ENCODE data around the gene WDR93.

- no peak for TF ChIP-seq CTCF (IDR thresholded peaks at IDR 0.05)
- no peak for TF ChIP-seq USF1 (CRISPR knock-in tag; IDR thresholded peaks at IDR 0.05)
- TF ChIP-seq ZNF423 (CRISPR knock-in tag; IDR thresholded peaks at IDR 0.05), result no peak
- no peak for TF ChIP-seq CDX4 (CRISPR knock-in tag; IDR thresholded peaks at IDR 0.05; ENCODE audit: borderline replicate concordance)
- TF ChIP-seq SMAD4 (CRISPR knock-in tag; IDR thresholded peaks at IDR 0.05), result no peak
- TF ChIP-seq ETV6 (CRISPR knock-in tag; IDR thresholded peaks at IDR 0.05), result no peak
- TF ChIP-seq ZNF317 (CRISPR knock-in tag; IDR thresholded peaks at IDR 0.05; ENCODE audit: borderline replicate concordance, low read depth), result no peak
- TF ChIP-seq ZNF263 (CRISPR knock-in tag; IDR thresholded peaks at IDR 0.05; ENCODE audit: low read depth), result no peak
- TF ChIP-seq, protein P1, sequence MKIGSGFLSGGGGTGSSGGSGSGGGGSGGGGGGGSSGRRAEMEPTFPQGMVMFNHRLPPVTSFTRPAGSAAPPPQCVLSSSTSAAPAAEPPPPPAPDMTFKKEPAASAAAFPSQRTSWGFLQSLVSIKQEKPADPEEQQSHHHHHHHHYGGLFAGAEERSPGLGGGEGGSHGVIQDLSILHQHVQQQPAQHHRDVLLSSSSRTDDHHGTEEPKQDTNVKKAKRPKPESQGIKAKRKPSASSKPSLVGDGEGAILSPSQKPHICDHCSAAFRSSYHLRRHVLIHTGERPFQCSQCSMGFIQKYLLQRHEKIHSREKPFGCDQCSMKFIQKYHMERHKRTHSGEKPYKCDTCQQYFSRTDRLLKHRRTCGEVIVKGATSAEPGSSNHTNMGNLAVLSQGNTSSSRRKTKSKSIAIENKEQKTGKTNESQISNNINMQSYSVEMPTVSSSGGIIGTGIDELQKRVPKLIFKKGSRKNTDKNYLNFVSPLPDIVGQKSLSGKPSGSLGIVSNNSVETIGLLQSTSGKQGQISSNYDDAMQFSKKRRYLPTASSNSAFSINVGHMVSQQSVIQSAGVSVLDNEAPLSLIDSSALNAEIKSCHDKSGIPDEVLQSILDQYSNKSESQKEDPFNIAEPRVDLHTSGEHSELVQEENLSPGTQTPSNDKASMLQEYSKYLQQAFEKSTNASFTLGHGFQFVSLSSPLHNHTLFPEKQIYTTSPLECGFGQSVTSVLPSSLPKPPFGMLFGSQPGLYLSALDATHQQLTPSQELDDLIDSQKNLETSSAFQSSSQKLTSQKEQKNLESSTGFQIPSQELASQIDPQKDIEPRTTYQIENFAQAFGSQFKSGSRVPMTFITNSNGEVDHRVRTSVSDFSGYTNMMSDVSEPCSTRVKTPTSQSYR (CRISPR knock-in tag; IDR thresholded peaks at IDR 0.05), result no peak
- TF ChIP-seq USF2 (CRISPR knock-in tag; IDR thresholded peaks at IDR 0.05), result no peak
- no peak for TF ChIP-seq IRF2 (CRISPR knock-in tag; IDR thresholded peaks at IDR 0.05; ENCODE audit: borderline replicate concordance, low read depth)
- no peak for TF ChIP-seq ZNF121 (CRISPR knock-in tag; IDR thresholded peaks at IDR 0.05)
These were observed 42.3 kb upstream of the WDR93 start for GRCh38 chr15:89648106-89649012.

Measured in WTC11 (cell line).